Memory B cell (primary cell): ENCODE measurements around the gene HID1.
"Not testable (repeated sequence)": the region's sequence is repeated elsewhere in the genome, so short reads cannot be mapped to it uniquely, and the experiment has no call there.

ENCODE experiments used
- ATAC-seq: fragments of 150-1000 bp; cut with Tn5 transposase; 2 replicates; pipeline ENCODE4 v1.10.0; 2021; ENCODE audit warnings: low read depth, mild to moderate bottlenecking, moderate library complexity
- DNase-seq, 2 donors: peaks; one replicate each; pipeline ENCODE4 v3.0.0; 2022; ENCODE audit warnings: low spot score in 2 of 2
- H3K27ac Mint-ChIP-seq: one replicate; pipeline ENCODE4 v1.8.0; 2022; ENCODE audit warnings: mild to moderate bottlenecking, moderate library complexity, mixed read lengths
- H3K27me3 Mint-ChIP-seq: one replicate; pipeline ENCODE4 v1.8.0; 2022; ENCODE audit warnings: mixed read lengths
- H3K36me3 Mint-ChIP-seq: one replicate; pipeline ENCODE4 v1.8.0; 2022; ENCODE audit warnings: mild to moderate bottlenecking, mixed read lengths
- H3K4me1 Mint-ChIP-seq: one replicate; pipeline ENCODE4 v1.8.0; 2022; ENCODE audit warnings: mixed read lengths
- H3K4me3 Mint-ChIP-seq: one replicate; pipeline ENCODE4 v1.8.0; 2022; ENCODE audit warnings: mild to moderate bottlenecking, moderate library complexity, mixed read lengths
- H3K9me3 Mint-ChIP-seq: one replicate; pipeline ENCODE4 v1.8.0; 2022; ENCODE audit warnings: mixed read lengths

HID1 gene

DNA sequence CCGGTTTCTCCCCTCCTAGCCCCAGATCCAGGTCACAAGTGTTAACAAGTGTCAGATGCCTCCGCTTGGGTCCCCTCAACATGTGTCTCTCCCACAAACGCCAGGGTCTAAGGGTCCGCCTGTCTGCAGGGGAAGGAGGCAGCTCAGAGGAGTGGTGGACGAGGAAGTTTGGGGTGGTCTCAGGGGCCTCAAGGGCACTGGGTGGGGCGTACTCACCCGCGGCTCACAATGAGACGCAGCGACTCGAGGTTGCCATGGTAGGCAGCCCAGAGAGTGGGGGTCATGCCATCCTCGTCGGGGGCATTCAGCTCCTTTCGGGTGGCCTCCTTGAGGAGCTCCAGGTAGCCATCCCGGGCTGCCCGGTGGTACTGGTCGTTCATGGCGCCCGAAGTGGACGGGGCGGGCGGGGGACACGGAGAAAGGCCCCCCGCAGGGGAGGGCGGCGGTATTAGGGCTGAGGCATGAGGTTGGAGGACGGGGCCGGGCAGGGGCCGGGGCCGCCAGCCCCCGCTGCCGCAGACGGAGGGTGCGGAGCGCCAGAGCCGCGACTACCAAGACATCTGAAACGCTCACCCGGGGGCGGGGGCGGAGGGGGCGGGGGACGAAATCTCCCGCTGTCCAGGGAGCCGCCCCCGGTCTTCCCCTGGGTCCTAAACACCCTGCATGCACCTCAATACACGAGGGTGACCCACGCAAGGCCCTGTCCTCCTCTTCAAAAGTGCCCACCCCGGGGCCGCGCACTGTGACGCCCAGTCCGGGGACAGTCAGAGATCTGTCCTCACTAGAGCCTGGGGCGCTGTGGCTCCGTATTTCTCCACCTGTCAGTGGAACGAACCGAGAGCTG is 49.6 kb downstream of the HID1 start, which contains the start of gene USH1G:
TSS of gene USH1G (minus strand) at position 562 of the 844 bp plus-strand sequence. CDS start at position 380, 182 bp downstream.
- no peak within 1 kb of the TSS for H3K27ac Mint-ChIP-seq
- peaks cover 24% of the 10 kb centered on the region for H3K27me3 Mint-ChIP-seq
- no peaks in the 10 kb centered on the region for H3K36me3 Mint-ChIP-seq
- peaks cover 11% of the 10 kb centered on the region for H3K4me1 Mint-ChIP-seq
- no peaks in the 10 kb centered on the region for H3K9me3 Mint-ChIP-seq
- peak within 1 kb of the TSS; percentile 69 for H3K4me3 Mint-ChIP-seq
- DNase-seq, result no peak
- peak; percentile 31 for ATAC-seq

DNA sequence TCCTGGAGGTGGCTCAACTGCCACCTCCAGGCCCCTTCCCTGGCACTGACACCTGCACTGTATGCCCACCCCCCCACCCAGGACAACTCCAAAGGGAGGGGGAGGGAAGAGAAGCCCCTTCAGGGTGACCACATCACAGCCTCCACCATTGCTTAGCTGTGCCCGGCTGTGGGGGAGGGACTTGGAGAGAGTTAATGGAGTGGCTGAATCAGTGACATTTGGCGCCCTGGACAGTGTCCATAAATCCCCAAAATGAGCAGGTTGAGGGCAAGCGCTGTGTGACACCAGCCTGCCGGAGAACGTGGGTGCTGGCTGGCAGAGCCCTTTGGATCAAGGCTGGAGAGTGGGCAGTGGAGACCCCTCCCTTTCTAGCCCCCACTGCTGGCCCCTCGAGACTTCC is 50.4 kb downstream of the HID1 start:
- Mint-ChIP-seq H3K27me3 (peaks cover 22% of the 10 kb centered on the region), H3K4me1 (peaks cover 11% of the 10 kb centered on the region), H3K9me3 (no peaks in the 10 kb centered on the region), H3K4me3 (no peak overlapping the region), H3K36me3 (no peaks in the 10 kb centered on the region), H3K27ac (no peak overlapping the region)
- DNase-seq (no peak), ATAC-seq (no peak)

DNA sequence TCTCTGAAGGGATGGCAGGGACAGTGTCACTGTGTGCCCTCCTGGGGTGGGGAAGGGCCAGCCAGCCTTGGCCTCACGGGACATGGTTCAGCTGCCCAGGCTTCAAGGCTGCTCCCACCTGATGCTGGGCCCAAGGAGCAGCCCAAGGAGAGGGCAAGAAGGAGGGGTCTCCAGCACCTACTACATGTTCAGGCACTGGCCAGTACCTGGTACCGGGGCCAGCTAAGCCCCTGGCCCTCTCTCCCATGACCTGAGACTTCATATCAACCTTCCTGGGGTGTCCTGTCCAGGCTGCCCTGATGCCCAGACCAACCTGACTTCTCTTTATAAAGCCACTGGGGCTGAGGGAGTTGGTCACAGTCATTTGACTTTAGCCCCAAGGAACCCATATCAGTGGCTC is 50.8 kb downstream of the HID1 start:
- Mint-ChIP-seq H3K27me3 (peaks cover 26% of the 10 kb centered on the region), H3K4me3 (no peak overlapping the region), H3K9me3 (no peaks in the 10 kb centered on the region), H3K27ac (no peak overlapping the region), H3K36me3 (no peaks in the 10 kb centered on the region), H3K4me1 (peaks cover 12% of the 10 kb centered on the region)
- no peak for ATAC-seq
- DNase-seq, result no peak

DNA sequence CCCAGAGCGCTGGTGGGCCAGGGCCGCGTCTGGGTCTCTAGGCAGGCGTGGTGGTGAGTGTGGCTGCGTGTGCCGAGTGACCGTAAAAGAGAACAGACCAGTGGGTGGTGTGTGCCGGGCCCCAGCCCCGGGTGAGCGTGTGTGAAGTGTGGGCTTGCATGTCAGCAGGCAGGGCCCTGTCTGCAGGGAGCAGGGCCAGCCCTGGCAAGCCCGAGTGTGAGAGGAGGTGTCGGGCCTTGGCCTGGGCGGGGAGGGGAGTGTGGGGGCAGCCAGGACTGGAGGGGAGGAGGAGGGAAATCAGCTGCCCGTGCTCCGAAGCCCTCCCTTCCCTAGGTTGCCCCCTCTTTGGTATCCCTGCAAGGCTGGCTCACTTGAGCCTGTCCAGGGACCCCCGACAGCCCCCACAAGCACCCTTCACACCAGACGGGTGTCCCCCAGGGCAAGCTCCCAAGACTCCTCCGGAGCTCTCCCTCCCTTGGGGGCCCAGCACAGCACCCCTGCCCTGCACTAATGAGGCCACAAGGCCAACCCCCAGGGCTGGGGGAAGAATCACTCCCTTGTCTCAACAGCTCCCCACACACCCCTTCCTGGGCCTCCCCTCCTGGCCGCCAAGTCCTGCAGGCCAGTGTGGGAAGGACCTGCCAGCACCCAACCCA is 51.4 kb downstream of the HID1 start:
- Mint-ChIP-seq H3K4me1 (peaks cover 15% of the 10 kb centered on the region), H3K36me3 (no peaks in the 10 kb centered on the region), H3K9me3 (no peaks in the 10 kb centered on the region), H3K27ac (no peak overlapping the region), H3K4me3 (no peak overlapping the region), H3K27me3 (peaks cover 29% of the 10 kb centered on the region)
- ATAC-seq (no peak), DNase-seq (no peak)

DNA sequence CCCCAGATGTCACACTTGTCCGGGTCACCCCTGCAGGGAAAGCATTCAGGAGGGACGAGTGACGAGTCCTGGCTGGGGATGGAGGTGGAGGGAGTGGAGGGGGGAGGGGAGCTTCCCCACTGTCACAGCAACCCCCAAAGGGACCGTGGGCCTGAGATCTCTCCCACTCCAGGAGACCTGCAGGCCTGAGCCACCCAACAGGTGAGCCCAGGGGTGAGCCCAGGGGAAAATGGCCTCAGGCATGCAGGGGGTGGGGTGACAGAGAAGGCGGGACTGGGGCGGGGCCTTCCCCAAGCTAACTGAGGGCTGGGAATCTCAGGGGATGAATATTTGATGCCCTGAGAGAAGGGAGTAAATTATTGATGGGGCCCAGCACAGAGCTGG is 51.9 kb downstream of the HID1 start:
- Mint-ChIP-seq H3K4me1 (peaks cover 15% of the 10 kb centered on the region), H3K36me3 (no peaks in the 10 kb centered on the region), H3K4me3 (no peak overlapping the region), H3K9me3 (no peaks in the 10 kb centered on the region), H3K27me3 (peaks cover 30% of the 10 kb centered on the region), H3K27ac (no peak overlapping the region)
- ATAC-seq (no peak), DNase-seq (no peak)

DNA sequence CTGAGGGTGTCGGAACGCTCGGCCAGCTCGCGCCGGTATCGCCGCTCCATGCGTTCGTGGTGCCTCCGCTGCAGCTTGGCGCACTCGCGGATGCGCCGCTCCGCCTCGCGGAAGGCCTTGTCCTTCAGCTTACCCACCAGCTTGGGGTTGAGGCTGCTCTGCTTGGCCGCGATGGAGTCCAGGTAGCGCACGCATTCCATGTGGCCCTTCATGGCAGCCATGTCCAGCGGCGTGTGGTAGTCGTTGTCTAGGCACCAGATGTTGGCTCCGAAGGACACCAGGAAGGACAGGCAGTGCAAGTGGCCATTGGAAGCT is 52.3 kb downstream of the HID1 start:
- Mint-ChIP-seq H3K9me3 (no peaks in the 10 kb centered on the region), H3K36me3 (no peaks in the 10 kb centered on the region), H3K4me3 (no peak overlapping the region), H3K4me1 (peaks cover 12% of the 10 kb centered on the region), H3K27ac (no peak overlapping the region), H3K27me3 (peaks cover 26% of the 10 kb centered on the region)
- no peak for DNase-seq
- ATAC-seq, result no peak

DNA sequence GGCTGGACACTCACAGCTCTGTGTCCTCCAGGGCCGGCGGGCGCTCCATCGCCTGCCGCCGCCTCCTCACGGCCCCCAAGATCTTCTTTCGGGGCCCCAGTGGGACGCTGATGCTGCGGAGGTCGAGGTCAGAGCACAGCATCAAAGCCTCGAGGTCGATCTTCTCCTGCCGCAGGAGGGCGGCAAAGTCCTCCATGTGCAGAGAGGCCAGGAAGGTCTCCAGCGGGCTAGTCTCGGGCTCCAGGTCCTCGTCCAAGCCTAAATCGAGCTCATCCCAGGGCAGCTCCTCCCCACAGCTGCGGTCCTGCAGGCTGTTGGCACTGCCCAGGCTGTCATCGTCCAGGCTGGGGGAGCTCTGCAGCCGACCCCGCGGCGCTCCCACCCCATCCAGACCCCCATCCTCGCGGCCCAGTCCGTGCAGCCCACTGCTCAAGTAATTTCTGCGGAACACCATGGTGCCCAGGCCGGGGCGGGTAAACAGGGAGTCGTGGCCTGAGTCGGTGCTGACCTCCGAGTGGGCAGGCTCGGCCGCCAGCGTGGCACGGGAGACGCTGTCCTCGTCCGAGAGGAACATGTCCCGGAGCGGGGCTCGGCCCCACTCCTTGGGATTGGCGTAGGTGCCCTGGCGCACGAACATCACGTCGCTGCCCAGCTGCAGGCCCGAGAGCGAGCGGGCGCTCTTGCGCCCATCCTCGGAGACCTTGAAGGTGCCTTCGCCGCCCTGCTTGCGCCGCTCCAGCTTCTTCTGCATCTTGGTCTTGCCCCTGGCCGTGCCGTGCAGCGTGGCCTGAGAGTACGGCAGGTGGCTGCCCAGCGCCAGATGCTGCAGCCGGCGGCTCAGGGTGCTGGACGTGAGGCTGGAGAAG is 52.9 kb downstream of the HID1 start:
- ATAC-seq (no peak), DNase-seq (no peak)
- Mint-ChIP-seq H3K27me3 (peaks cover 24% of the 10 kb centered on the region), H3K27ac (no peak overlapping the region), H3K4me3 (no peak overlapping the region), H3K4me1 (peaks cover 9% of the 10 kb centered on the region), H3K36me3 (no peaks in the 10 kb centered on the region), H3K9me3 (no peaks in the 10 kb centered on the region)

DNA sequence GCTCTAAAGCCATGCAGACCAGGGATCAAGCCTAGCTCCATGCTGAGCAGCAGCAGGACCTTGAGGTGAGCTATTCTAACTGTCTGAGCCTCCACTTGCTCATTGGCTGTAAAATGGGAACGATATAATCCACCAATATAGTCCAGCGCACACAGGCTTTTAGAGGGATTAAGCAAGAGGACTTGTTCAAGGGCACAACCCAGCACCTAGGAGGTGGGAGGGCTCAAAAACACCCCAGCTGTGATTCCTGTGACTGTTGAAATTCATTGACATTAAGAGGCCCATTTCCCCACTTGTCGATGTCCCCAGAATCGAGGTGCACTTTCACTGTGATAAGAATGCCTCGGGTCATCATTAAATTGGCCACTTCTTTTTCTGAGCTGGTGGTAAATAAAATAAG is 53.7 kb downstream of the HID1 start:
- Mint-ChIP-seq H3K4me3 (no peak overlapping the region), H3K9me3 (no peaks in the 10 kb centered on the region), H3K27me3 (peaks cover 22% of the 10 kb centered on the region), H3K36me3 (no peaks in the 10 kb centered on the region), H3K4me1 (peaks cover 7% of the 10 kb centered on the region), H3K27ac (no peak overlapping the region)
- no peak for DNase-seq
- ATAC-seq, result no peak

DNA sequence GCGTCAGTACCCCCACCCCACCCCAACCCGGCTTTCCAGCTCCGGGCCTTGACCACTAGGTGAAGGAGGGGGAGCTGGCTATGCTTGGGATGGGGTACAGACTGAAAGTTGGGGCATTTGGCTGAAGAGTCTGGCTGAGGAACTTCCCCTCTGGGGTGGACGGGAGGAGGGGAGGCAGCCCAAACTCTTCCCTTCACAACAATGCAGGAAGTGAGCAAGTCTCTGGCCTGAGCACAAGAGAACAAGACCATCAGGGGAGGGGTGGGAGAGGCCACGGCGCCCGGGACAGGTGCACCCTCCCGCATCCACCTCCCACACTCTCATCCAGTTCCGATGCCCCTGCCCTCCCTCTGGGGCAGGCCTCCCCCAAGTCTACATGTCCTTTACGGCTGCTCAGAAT is 55.1 kb downstream of the HID1 start:
- no peaks in the 10 kb centered on the region for H3K9me3 Mint-ChIP-seq
- peaks cover 4% of the 10 kb centered on the region for H3K4me1 Mint-ChIP-seq
- H3K27ac Mint-ChIP-seq, result no peak overlapping the region
- DNase-seq (no peak), ATAC-seq (no peak)
- no peaks in the 10 kb centered on the region for H3K36me3 Mint-ChIP-seq
- no peak overlapping the region for H3K4me3 Mint-ChIP-seq
- H3K27me3 Mint-ChIP-seq, result peaks cover 18% of the 10 kb centered on the region

DNA sequence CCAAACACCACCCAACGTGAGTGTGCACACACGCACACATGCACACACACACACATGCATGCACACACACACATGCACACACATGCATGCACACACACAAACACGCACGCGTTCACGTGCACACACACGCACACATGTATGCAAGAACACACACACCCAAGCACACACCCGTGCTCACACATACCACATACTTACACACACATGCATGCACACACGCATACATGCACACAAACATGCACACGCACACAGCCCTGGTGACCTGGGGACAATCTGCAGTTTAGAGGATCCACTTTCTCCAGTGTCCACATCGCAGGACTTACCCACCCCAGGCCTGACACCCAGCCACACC is 55.7 kb downstream of the HID1 start:
- Mint-ChIP-seq H3K4me3 (no peak overlapping the region), H3K9me3 (no peaks in the 10 kb centered on the region), H3K27ac (no peak overlapping the region), H3K27me3 (peaks cover 18% of the 10 kb centered on the region), H3K4me1 (peaks cover 3% of the 10 kb centered on the region), H3K36me3 (no peaks in the 10 kb centered on the region)
- DNase-seq (no peak), ATAC-seq (no peak)

DNA sequence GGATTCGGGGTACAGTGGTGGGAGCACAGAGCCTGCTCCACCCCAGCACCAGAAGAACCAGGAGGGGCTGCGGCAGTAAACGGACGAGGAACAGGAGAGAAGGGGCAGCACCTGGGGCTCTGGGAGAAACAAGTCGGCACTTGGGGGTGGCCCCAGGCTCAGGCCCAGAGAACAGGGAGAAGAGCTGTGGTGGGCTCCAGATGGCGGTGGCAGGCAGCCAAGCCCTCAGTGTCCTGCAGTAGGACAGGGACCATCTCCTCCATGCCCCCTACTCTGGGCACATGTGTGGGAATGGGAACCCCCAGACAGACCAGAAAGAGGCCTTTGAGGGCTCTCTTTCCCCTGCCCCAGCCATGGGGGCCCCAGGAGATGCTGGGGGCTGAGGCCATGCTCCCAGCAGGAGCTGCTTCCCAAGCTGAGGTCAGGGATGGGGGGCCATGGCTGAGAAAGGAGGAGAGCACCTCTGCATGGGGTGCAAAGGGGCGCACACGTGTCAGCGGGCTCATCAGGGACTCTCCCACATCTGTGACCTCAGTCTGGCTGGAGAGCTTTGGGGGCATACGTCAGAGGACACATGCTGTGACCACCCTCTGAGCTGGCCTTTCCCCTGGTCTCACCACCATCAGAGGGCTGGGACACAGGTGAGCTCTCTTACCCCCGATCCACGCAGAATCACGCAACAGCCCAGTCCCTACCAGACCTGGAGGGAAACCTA is 56.3 kb downstream of the HID1 start:
- no peak for DNase-seq
- no peak for ATAC-seq
- Mint-ChIP-seq H3K4me1 (peaks cover 3% of the 10 kb centered on the region), H3K4me3 (no peak overlapping the region), H3K27ac (no peak overlapping the region), H3K27me3 (peaks cover 18% of the 10 kb centered on the region), H3K9me3 (no peaks in the 10 kb centered on the region), H3K36me3 (no peaks in the 10 kb centered on the region)

DNA sequence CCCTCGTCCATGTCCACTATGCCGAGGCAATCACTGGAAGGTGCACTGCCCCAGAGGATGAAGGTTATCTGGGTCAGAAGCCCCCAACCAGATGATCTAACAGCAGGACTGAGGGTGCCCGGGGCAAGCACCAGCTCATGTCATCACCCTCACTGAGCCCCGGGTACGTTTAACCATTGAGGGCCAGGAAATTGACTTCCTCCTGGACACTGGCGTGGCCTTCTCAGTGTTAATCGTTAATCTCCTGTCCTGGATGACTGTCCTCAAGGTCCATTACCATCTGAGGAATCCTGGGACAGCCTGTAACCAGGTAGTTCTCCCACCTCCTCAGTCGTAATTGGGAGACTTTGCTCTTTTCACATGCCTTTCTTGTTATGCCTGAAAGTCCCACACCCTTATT is 61.1 kb downstream of the HID1 start:
- not testable (repeated sequence) for H3K36me3 Mint-ChIP-seq, ATAC-seq, DNase-seq, H3K4me1 Mint-ChIP-seq, H3K4me3 Mint-ChIP-seq, H3K9me3 Mint-ChIP-seq, H3K27ac Mint-ChIP-seq, H3K27me3 Mint-ChIP-seq

DNA sequence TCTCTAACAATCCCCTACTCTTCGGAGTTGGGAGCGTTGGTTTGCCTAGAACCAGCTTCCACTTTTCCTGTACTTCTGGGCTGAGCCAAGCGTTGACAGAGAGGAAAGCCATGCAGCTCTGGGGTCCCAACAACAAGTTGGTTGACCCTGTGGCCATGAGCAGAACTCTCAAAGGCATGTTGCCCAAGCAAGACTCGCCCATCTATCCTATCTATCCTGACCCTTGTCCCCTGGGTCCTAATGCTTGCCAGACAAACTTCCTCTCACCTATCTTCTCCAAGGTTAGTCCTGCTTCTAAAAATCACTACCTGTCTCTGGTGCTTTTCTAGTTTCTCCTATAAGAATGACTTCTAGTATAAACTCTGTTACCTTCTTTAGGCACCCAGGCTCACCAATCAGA is 63.5 kb downstream of the HID1 start:
- H3K4me3 Mint-ChIP-seq, H3K27me3 Mint-ChIP-seq, ATAC-seq, H3K4me1 Mint-ChIP-seq, H3K9me3 Mint-ChIP-seq, H3K36me3 Mint-ChIP-seq, DNase-seq, H3K27ac Mint-ChIP-seq: not testable (repeated sequence)

DNA sequence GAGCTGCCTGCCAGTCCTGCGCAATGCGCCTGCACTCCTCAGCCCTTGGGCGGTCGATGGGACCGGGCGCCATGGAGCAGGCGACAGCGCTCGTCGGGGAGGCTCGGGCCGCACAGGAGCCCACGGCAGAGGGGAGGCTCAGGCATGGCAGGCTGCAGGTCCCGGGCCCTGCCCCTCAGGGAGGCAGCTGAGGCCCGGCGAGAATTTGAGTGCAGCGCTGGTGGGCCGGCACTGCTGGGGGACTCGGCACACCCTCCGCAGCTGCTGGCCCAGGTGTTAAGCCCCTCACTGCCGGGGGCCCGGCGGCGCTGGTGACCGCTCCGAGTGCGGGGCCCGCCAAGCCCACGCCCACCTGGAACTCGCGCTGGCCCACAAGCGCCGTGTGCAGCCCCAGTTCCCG is 65.5 kb downstream of the HID1 start:
- Mint-ChIP-seq H3K9me3 (no peaks in the 10 kb centered on the region), H3K4me3 (no peak overlapping the region)
- ATAC-seq, result no peak

More for the DNA sequence above, 65.5 kb downstream of the HID1 start:
- no peak for DNase-seq
- H3K27me3 Mint-ChIP-seq, result peaks cover 13% of the 10 kb centered on the region
- no peaks in the 10 kb centered on the region for H3K4me1 Mint-ChIP-seq
- no peak overlapping the region for H3K27ac Mint-ChIP-seq
- H3K36me3 Mint-ChIP-seq, result no peaks in the 10 kb centered on the region
